HG03060 (cell line): Measurements from ENCODE around the gene NAA20.
A peak's percentile ranks its signal among the peaks of the same experiment; 100 is the strongest.

ENCODE experiments used
- ATAC-seq: cut with Tn5 transposase; IDR thresholded peaks from one replicate; pipeline ENCODE4 v1.9.1; 2021; ENCODE audit warnings: low read depth, moderate number of reproducible peaks; ENCODE audit not compliant: unreplicated experiment

The NAA20 gene

DNA sequence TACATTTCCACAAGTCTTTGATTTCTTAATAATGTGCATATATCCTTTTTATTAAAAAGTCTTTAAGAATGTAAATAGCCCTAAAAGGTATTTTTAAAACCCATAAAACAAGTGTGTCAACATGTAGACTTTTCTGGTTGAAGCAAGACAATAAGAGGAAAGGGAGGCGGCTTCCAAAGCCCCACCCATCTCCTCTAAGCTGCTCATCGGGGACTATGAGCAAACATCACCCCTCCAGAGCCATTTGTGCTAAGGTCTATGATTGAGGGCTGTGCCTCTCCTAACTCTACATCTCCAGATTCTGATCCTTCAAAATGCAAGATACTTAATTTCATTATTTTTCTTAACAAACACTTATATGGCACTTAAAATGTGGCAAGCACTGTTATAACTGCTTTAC lies 2.5 kb upstream of the NAA20 start:
- no peak for ATAC-seq

DNA sequence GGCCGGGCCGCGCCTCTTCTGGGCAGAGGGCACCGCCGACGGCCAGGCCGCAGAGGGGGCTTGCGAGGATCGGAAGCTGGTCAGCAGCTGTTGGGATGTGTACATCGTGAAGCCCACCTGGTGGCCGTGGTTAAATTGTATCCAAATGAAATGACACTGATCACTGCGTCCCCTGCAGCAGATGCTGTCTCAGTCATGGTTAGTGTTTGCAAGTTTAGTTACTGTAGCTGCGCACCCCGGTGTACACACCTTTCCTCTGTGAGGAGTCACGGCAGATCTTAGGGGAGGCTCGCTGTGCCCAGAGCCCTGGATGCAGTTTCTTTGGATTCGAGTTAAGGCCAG lies 653 bp downstream of the NAA20 start:
- ATAC-seq, result peak; percentile 9

DNA sequence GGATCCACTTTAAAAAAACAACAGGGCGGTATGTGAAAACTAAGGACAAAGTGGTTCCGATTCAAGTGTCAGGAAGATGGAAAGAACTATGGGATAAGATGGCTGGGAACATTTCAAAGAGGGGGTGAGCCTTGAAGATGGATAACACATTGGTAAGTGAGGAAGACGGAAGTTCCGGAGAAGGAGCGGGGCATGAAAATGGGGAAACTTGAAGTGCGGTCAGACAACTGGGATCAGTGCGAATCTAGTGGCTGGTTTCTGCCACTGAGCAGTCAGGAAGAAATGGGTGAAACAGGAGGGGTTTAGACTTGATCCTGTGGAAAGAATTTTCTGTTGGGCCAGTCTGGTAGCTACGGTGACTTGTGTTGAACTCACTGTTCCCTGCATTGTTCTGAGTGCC lies 1.2 kb downstream of the NAA20 start:
- ATAC-seq, result no peak

GRCh38 chr20:20019123-20019522 lies 2.0 kb downstream of the NAA20 start:
- no peak for ATAC-seq

DNA sequence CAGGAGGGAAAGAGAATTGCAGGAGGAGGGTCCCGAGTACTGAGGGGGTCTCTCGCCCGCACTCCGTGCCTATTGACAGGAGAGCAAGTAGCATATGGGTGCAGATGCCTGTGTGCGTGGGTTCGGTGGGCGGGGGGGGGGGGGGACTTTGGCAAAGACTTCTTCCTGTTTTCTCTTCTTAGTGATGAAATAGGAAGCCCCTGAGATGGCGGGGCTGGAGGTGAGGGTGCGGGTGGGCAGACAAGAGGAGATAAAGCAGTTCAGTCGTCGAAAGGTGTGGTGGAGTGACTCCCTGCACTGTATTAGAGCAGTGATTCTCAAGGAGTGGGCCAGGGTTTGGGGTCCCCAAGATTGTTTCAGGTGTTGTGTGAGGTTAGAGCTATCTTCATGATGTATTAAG lies 3.7 kb downstream of the NAA20 start:
- no peak for ATAC-seq

DNA sequence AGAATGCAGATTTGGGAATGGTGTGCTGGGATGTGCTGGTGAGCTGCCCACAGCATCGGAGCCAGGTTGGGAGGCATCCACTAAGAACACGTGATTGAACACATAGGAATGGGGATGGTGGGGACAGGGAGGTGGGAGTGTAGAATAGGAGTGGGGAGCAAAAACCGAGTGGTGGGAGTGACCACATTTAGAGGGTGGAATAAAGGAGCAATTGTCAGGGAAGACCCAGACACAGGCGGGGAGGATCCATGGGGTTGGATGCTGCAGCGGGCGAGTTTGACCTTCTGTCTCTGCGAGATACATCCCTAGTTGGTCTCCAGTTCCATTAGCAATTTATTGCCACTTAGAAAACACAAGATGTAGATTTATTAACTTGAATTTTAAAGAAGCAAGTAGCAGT lies 4.7 kb downstream of the NAA20 start:
- ATAC-seq, result no peak

- ATAC-seq, result peak; percentile 42
Observed at GRCh38 chr20:20022498-20022897, 5.3 kb downstream of the NAA20 start.

GRCh38 chr20:20023395-20023794 lies 6.2 kb downstream of the NAA20 start:
- ATAC-seq, result no peak

- ATAC-seq, result no peak
Observed at GRCh38 chr20:20024942-20025341, 7.8 kb downstream of the NAA20 start.

GRCh38 chr20:20027284-20027683 lies 10.1 kb downstream of the NAA20 start:
- no peak for ATAC-seq

DNA sequence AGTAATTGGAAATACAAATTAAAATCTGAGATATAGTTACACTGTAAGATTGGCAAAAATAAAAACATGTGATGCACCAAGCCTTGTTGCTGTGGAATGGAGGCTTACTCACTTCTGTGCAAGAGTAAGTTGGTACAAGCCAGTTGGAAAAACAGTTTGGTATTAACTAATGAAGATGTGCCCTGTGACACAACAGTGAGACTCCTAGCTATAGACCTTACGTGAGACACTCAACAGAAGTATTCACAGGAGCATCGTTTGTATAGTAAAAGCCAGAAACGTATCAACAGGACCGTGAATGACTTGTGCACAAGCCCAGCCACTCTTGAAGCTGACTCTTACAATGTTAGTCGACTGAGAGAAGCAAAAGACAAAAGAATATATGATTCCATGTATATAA lies 14.6 kb downstream of the NAA20 start:
- no peak for ATAC-seq

DNA sequence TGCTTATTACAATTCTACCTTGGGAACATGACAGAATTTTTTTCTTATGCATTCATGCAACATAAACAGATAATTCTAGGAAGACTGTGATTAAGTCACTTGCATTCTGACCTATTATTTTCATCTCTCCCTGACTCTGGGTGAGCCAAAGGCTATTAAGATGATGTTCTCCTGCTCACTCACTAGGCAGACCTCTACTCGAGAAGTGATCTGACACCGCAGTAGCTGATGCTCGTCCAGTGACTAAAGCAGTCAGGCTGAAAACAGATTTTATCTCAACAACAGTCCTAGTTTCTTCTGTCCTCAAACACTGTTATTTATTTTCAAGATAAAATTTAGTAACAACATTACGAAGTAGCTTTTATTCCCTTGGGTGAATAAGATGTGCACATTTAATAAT lies 17.3 kb downstream of the NAA20 start:
- ATAC-seq, result no peak

DNA sequence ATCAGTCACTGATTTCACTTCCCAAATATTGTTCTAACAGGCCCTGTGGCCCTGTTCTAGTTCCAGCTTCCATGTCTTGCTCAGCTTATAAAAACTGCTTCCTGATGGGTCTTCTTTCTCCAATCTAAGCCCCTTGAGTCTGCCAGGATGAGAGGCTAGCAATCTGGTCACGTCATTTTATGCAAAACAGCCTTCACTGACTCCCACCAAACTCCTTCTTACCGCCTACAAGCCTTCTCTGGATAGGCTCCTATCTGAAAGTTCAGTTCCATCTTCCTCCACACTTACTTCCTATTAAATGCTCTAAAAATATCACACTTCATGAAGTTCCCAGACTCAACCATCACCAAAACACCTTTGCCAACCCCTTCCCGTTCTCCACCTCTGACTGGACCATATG lies 19.6 kb downstream of the NAA20 start:
- ATAC-seq, result no peak

GRCh38 chr20:20037960-20038359 lies 20.8 kb downstream of the NAA20 start:
- no peak for ATAC-seq

GRCh38 chr20:20038586-20038985 lies 21.4 kb downstream of the NAA20 start:
- no peak for ATAC-seq

GRCh38 chr20:20039752-20040387 lies 22.7 kb downstream of the NAA20 start:
- ATAC-seq, result no peak

DNA sequence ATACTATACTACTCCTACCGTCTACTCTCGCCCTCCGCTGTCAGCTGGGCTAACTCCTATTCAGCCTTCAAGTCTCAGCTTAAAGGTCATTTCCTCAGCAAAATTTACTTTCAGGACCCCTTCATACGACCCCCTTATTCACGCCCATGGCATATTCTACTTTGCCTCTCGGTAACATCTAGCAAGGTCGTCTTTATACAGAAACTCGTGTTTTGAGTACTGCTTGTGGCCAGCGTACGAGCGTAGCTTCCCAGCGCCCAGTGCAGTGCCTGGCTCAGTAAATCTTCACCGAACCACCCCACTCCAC lies 34.6 kb downstream of the NAA20 start:
- ATAC-seq, result no peak

GRCh38 chr20:20052074-20052970 lies 35.2 kb downstream of the NAA20 start, which contains the start of the genes CFAP61 and CRNKL1:
Gene CFAP61, plus strand, starts transcription at chr20:20052532. Its CDS starts 4,122 bp downstream, at chr20:20056654.
Gene CRNKL1, minus strand, starts transcription at chr20:20052466. Its CDS starts 124 bp downstream, at chr20:20052342.
- ATAC-seq, result peak; percentile 88

GRCh38 chr20:20060234-20060998 lies 43.3 kb downstream of the NAA20 start:
- ATAC-seq, result no peak

DNA sequence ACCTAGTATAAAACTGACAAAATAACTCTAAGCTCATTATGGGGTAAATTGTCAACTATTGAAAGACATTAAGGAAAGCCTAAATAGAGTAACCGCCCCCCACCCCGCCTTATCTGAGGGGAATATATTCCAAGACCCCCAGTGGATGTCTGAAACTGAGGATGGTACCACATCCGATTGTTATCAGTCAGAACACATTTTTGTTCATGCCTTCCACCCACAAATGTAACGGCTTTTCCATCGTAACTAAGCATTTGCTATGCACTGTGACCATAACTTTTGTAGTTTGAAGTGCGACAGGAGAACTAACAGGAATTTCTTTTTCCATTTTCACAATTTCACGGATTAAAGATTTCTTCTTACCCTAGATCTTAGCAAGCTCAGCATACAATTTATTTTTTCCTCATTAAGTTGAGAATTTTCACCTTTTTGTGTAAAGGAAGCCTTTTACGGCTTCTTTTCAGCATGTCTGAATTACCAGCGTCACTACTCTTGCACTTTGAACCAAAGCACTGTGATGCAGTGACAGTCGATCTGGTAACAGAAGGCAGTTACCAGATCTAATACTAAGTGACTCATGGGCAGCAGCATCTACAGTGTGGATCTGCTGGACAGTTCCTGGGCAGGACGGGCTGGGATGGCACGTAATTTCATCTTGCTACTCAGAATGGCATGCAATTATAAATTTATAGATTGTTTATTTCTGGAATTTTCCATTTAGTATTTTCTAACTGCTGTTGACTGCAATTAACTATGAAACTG lies 47.0 kb downstream of the NAA20 start:
- no peak for ATAC-seq

DNA sequence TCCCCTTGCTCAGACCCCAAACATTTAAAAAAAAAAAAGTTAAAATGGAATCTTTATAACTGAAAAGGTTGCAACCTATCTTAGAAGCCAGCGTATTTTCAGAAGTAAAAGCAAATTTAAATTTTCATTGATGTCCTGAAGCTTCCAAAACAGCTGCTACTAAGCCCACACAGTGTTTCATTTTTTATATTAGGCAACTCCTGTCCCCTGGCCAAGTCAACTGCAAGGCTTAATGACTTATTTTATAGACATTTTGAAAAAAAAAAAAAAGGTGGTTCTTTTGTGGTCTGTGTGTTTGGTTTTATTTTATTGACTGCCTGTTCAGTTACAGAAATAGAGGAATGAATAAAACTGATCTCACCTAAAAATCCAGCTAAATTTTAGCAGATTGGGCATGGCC lies 48.2 kb downstream of the NAA20 start:
- ATAC-seq, result no peak
